ENCODE results near the gene KRT72.

Gene KRT72

DNA sequence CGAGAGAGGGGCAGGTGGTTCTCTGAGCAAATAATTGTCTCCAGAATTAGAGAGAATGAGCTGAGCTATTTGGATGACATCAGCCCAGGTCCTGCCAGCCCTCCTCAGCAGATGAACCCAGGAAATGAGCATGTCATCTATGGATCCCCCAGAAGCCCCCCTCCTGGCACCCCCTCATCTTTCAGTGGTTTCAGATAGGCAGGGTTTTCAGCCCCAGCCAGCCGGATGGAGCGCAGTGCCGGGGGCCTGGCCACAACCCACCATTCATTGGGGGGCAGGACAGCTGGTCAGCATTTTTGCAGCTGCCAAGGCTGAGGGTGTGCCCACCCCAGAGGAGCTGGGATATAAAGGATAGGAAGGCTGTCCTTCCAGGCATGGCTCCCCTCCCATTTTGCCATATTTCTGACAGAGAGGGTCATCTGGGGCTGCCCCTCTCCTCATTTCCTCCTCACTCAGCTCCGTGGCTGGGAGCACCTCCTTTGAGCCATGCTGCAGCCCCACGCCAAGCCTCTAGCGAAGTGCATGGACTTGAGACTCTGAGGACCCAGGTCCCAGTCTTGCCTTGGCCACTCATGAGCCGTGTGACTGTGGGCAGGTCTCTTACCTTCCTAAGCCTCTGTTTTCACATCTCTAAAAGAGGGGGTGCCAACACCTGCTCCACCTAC, 42.4 kb downstream of the KRT72 start:
- TF ChIP-seq, protein P1, sequence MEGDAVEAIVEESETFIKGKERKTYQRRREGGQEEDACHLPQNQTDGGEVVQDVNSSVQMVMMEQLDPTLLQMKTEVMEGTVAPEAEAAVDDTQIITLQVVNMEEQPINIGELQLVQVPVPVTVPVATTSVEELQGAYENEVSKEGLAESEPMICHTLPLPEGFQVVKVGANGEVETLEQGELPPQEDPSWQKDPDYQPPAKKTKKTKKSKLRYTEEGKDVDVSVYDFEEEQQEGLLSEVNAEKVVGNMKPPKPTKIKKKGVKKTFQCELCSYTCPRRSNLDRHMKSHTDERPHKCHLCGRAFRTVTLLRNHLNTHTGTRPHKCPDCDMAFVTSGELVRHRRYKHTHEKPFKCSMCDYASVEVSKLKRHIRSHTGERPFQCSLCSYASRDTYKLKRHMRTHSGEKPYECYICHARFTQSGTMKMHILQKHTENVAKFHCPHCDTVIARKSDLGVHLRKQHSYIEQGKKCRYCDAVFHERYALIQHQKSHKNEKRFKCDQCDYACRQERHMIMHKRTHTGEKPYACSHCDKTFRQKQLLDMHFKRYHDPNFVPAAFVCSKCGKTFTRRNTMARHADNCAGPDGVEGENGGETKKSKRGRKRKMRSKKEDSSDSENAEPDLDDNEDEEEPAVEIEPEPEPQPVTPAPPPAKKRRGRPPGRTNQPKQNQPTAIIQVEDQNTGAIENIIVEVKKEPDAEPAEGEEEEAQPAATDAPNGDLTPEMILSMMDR (IDR thresholded peaks at IDR 0.05; ENCODE audit: borderline replicate concordance, insufficient read depth, low read depth, low read length) = no peak
- no peak overlapping the region for H3K4me3 ChIP-seq (ENCODE audit: low read depth, low read length)

DNA sequence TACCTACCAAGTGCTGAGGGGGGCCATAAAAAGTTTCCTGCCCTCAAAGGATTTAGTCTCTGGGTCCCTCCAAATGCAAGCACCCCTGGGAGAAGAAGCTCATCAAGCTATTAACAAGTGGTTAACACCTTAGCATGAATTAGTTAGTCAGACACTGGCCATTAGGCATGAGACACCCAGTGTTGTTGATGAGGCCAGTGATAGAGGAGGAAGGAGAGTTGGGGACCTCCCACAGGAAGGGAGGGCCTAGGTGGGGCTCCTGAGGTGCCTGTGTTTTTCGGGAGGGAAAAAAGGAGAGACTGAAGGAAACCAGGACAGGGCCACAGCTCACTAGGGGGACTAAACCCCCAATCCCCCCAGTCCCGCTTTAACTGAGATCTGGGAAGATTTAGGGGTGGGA, 43.8 kb downstream of the KRT72 start:
- no peak overlapping the region for H3K4me3 ChIP-seq (ENCODE audit: low read depth, low read length)
- TF ChIP-seq, protein P1 (IDR thresholded peaks at IDR 0.05; ENCODE audit: borderline replicate concordance, insufficient read depth, low read depth, low read length) = no peak

DNA sequence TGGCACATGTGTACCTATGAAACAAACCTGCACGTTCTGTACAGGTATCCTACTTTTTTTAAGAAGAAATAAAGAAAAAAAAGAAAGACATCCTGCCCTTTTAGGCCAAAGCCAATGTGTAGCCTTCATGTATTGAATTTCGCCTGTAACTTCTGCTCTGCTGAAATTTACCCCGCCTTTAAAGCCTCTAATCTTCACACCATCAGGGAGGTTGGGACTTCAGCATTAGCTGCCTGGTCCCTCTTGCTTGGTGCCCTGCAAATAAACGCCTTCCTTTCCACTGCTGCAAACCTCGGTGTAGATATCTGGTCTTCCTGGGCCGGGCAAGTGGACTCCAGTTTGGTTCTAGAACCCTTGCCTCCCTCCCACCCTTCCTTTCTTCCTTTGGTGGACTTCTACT, 45.7 kb downstream of the KRT72 start:
- H3K4me3 ChIP-seq (ENCODE audit: low read depth, low read length) = no peak overlapping the region
- TF ChIP-seq, protein P1 (IDR thresholded peaks at IDR 0.05; ENCODE audit: borderline replicate concordance, insufficient read depth, low read depth, low read length) = no peak

DNA sequence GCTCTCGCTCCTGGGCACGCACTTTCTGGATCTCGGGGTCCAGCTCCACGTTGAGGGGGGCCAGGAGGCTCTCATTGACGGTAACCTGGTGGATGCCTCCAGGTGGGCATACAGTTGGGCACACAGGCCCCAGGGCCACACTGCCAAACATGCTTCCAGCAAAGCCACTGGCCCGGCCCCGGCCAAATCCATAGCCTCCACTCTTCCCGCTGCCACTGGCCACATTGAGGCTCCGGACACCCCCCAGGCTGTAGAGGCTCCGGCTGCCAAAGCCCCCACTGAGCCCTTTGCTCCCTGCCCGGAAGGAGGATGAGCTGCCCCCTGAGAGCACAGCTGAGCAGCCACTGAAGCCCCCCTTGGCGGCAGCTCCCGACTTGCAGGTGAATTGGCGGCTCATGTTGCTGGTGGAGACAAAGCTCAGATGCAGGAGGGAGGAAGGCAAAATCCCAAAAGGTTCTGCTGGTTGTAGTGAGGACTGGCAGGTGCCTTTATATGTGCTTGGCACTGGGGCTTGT, 48.5 kb downstream of the KRT72 start, which contains the start of gene KRT71:
Gene KRT71, minus strand, starts transcription at position 465 of the 515 bp plus-strand sequence. Its CDS starts 68 bp downstream, at position 397.
- TF ChIP-seq, protein P1 (IDR thresholded peaks at IDR 0.05; ENCODE audit: borderline replicate concordance, insufficient read depth, low read depth, low read length) = no peak
- H3K4me3 ChIP-seq (ENCODE audit: low read depth, low read length) = no peak within 1 kb of the TSS

DNA sequence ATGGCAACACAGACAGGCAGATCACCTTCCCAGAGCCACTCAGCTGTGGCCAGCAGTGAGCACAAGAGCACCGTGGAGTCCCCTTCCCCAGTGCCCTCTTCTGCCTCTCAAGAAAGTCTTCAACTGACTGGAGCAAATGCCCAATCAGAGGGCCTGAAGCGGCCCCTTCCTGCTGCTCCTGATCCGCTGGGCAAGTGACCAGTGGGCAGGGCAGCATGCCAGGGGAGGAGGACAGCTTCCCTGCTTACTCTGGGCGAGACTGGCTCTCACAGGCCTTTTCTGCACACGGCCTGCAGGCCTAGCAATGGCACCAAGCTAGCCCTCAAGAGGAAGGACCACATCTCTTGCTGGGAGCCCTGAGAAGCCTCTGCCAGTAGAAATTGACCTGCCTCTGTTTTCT, 49.2 kb downstream of the KRT72 start:
- TF ChIP-seq, protein P1 (IDR thresholded peaks at IDR 0.05; ENCODE audit: borderline replicate concordance, insufficient read depth, low read depth, low read length) = no peak
- no peak overlapping the region for H3K4me3 ChIP-seq (ENCODE audit: low read depth, low read length)

DNA sequence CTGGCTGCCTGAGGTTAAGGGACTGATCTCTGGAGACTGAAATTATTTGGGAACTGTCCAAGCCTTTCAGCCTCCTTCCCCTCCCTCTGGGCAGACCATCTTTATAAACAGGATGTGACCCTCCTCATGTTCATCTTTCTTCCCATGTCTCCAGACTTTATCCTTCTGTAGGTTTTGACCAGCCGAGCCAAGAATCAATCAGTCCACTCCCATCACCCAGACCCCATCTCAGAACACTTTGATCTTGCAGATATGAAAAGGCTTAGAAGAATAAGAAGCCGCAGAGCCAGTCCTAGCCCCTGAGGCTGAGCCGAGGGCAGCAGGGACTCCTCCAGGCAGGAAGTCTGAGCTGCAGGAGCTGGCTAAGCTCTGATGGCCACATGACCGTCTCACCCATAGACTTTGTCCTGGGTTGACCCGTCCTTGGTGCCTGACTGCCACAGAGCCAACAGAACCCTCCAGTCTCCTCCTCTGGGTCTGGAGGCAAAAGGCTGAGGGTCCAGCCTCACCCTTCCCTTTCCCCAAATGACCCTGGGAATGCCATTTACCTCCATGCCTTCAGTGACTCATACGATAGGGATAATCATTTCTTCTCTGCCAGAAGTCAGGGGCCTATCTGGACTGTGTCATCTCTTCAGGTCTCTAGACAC, 49.9 kb downstream of the KRT72 start:
- TF ChIP-seq, protein P1 (IDR thresholded peaks at IDR 0.05; ENCODE audit: borderline replicate concordance, insufficient read depth, low read depth, low read length) = no peak
- no peak overlapping the region for H3K4me3 ChIP-seq (ENCODE audit: low read depth, low read length)

DNA sequence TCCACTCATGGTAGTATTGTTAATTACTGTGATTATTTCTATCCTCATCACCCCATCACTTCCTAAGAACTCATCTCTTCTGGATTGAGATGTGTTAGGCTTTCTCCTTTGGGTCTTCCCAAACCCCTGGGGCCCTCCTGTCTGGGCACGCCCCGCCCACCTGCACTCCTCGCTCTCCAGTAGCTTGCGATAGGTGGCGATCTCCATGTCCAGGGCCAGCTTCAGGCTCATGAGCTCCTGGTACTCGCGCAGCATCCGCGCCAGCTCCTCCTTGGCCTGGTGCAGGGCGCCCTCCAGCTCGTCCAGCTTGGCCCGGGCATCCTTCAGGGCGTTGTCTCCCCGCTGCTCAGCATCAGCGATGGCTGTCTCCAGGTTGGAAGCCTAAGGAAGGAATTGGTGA, 55.1 kb downstream of the KRT72 start:
- TF ChIP-seq, protein P1 (IDR thresholded peaks at IDR 0.05; ENCODE audit: borderline replicate concordance, insufficient read depth, low read depth, low read length) = no peak
- H3K4me3 ChIP-seq (ENCODE audit: low read depth, low read length) = no peak overlapping the region

All from GM12875 (cell line).